HepG2 (cell line): ENCODE data around the gene BCAT1. TPM values are rescaled to one million over a fixed set of nuclear protein-coding genes. Genes with fewer than 3 reads are reported as not detected.

Experiments
- ATAC-seq: fragments of 200-7000 bp; cut with Tn5 transposase; 3 replicates; pipeline ENCODE4 v1.9.1; 2020; ENCODE audit warnings: mild to moderate bottlenecking, moderate library complexity
- BruUV-seq: library from RNA; stranded (reverse); fragments of 400-500 nt; replicated peaks from 2 replicates; lab custom pipeline; 2021; lab: Mats Ljungman, UMichigan
- CTCF ChIA-PET: fragments of 300-600 bp; formaldehyde crosslinking; extraction: SDS; loops from one replicate; lab custom pipeline; 2021; ENCODE audit warnings: low total read pairs, inconsistent platforms, low intra/inter-chr PET ratio; lab: Yijun Ruan, JAX
- POLR2A ChIA-PET: fragments of 350-600 bp; sonication (Branson Sonifier 250); formaldehyde crosslinking; loops from one replicate; lab custom pipeline; 2020; ENCODE audit warnings: antibody characterized with exemption, inconsistent platforms; lab: Yijun Ruan, JAX
- DNase-seq: peaks from one replicate; pipeline ENCODE4 v3.0.0-alpha.2; 2015; ENCODE audit warnings: low spot score
- FAIRE-seq: peaks from 3 replicates; lab custom pipeline; 2011; peaks lifted over from hg19 to GRCh38; lab: Jason Lieb, UNC
- H2AFZ ChIP-seq: one replicate; pipeline ENCODE4 v1.6.1; 2011; ENCODE audit warnings: low read length, inconsistent platforms
- H3K27ac ChIP-seq: fragments of 300-600 bp; 3 replicates; pipeline ENCODE4 v1.8.0; 2011; ENCODE audit warnings: mixed run types, mild to moderate bottlenecking, mixed read lengths, low read length, inconsistent platforms; ENCODE audit not compliant: insufficient read depth; ENCODE audit errors: extremely low read length
- H3K27me3 ChIP-seq, 2 experiments: fragments of 200-600 bp in 1 of 2; 2 replicates in 1 of 2; 3 replicates in 1 of 2; pipeline versions ENCODE4 v1.6.0 to v1.8.0; 2011; ENCODE audit warnings: low read length in 2 of 2, mild to moderate bottlenecking in 2 of 2, moderate library complexity in 2 of 2, inconsistent platforms in 1 of 2; ENCODE audit not compliant: insufficient read depth in 2 of 2, control insufficient read depth in 1 of 2
- H3K36me3 ChIP-seq, 2 experiments: fragments of 200-600 bp in 1 of 2; replicated peaks in 1 of 2; 2 replicates in 1 of 2; 3 replicates in 1 of 2; pipeline versions ENCODE4 v1.5.1 to v1.8.0; 2011; ENCODE audit warnings: low read length in 2 of 2, inconsistent platforms in 1 of 2; ENCODE audit not compliant: insufficient read depth in 2 of 2, control insufficient read depth in 1 of 2
- H3K4me1 ChIP-seq: 2 replicates; pipeline ENCODE4 v1.5.1; 2012; ENCODE audit warnings: low read length, inconsistent platforms; ENCODE audit not compliant: insufficient read depth
- H3K4me2 ChIP-seq: 2 replicates; pipeline ENCODE4 v1.6.0; 2011; ENCODE audit warnings: low read depth, low read length, inconsistent platforms
- H3K4me3 ChIP-seq, 3 experiments: fragments of 200-600 bp in 1 of 3; sonication (generic), shearing (Covaris generic) in 1 of 3; replicated peaks in 1 of 3; 2 replicates each; pipeline ENCODE4 v1.5.1; 2011 to 2016; ENCODE audit warnings: low read length in 3 of 3, inconsistent platforms in 2 of 3, low read depth in 2 of 3, mild to moderate bottlenecking in 2 of 3, control low read depth in 1 of 3, mixed read lengths in 1 of 3; ENCODE audit not compliant: insufficient read depth in 1 of 3
- H3K79me2 ChIP-seq: one replicate; pipeline ENCODE4 v1.6.1; 2011; ENCODE audit warnings: low read length, inconsistent platforms; ENCODE audit not compliant: insufficient read depth
- H3K9ac ChIP-seq: 2 replicates; pipeline ENCODE4 v1.6.0; 2011; ENCODE audit warnings: mild to moderate bottlenecking, low read depth, low read length, inconsistent platforms; ENCODE audit not compliant: insufficient read depth
- H3K9me3 ChIP-seq: 2 replicates; pipeline ENCODE4 v1.5.1; 2012; ENCODE audit warnings: mild to moderate bottlenecking, low read length
- H4K20me1 ChIP-seq: 2 replicates; pipeline ENCODE4 v1.6.0; 2011; ENCODE audit warnings: inconsistent platforms, mild to moderate bottlenecking, low read length, moderate library complexity; ENCODE audit not compliant: insufficient read depth
- ATAD3A ChIP-seq: sonication (generic); formaldehyde crosslinking; IDR thresholded peaks from 2 replicates; pipeline ENCODE4 v1.4.0; 2020; ENCODE audit warnings: missing genetic modification reagents
- ETS1 ChIP-seq: sonication (generic); formaldehyde crosslinking; IDR thresholded peaks from 2 replicates; pipeline ENCODE4 v1.4.0; 2020; ENCODE audit warnings: missing genetic modification reagents
- JUN ChIP-seq: sonication (generic); formaldehyde crosslinking; IDR thresholded peaks from 2 replicates; pipeline ENCODE4 v1.4.0; 2020; ENCODE audit warnings: mild to moderate bottlenecking, missing genetic modification reagents
- RCOR2 ChIP-seq: IDR thresholded peaks from 2 replicates; pipeline ENCODE4 v1.6.1; 2016; ENCODE audit warnings: missing biosample characterization, missing genetic modification reagents
- TAF1 ChIP-seq: sonication (generic); formaldehyde crosslinking; IDR thresholded peaks from 2 replicates; pipeline ENCODE4 v1.4.0; 2020; ENCODE audit warnings: missing genetic modification reagents
- ZBTB3 ChIP-seq: sonication (generic); formaldehyde crosslinking; IDR thresholded peaks from 2 replicates; pipeline ENCODE4 v1.4.0; 2020; ENCODE audit warnings: low read depth, mild to moderate bottlenecking, moderate library complexity, missing genetic modification reagents, borderline replicate concordance
- ZFP82 ChIP-seq: sonication (generic); formaldehyde crosslinking; IDR thresholded peaks from 2 replicates; pipeline ENCODE4 v1.5.1; 2020; ENCODE audit warnings: mild to moderate bottlenecking, missing genetic modification reagents, borderline replicate concordance
- ZNF12 ChIP-seq: sonication (generic); formaldehyde crosslinking; IDR thresholded peaks from 2 replicates; pipeline ENCODE4 v1.5.0; 2020; ENCODE audit warnings: missing genetic modification reagents
- ZNF160 ChIP-seq: sonication (generic); formaldehyde crosslinking; IDR thresholded peaks from 2 replicates; pipeline ENCODE4 v1.8.0; 2022; ENCODE audit warnings: mild to moderate bottlenecking, inconsistent platforms, missing genetic modification reagents
- ZNF225 ChIP-seq: sonication (generic); formaldehyde crosslinking; IDR thresholded peaks from 2 replicates; pipeline ENCODE4 v1.4.0; 2020; ENCODE audit warnings: mild to moderate bottlenecking, missing genetic modification reagents
- ZNF451 ChIP-seq: sonication (generic); formaldehyde crosslinking; IDR thresholded peaks from 2 replicates; pipeline ENCODE4 v1.5.0; 2020; ENCODE audit warnings: mild to moderate bottlenecking, missing genetic modification reagents
- ZNF496 ChIP-seq: sonication (generic); formaldehyde crosslinking; IDR thresholded peaks from 2 replicates; pipeline ENCODE4 v1.8.1; 2023; ENCODE audit warnings: mild to moderate bottlenecking, moderate library complexity, missing genetic modification reagents; ENCODE audit not compliant: insufficient replicate concordance
- ZNF607 ChIP-seq: sonication (generic); formaldehyde crosslinking; IDR thresholded peaks from 2 replicates; pipeline ENCODE4 v1.5.1; 2020; ENCODE audit warnings: missing genetic modification reagents, mild to moderate bottlenecking, borderline replicate concordance
- ZNF776 ChIP-seq: sonication (generic); formaldehyde crosslinking; IDR thresholded peaks from 2 replicates; pipeline ENCODE4 v1.4.0; 2020; ENCODE audit warnings: mild to moderate bottlenecking, missing genetic modification reagents
- WGBS: methylation state at CpG from one replicate; pipeline ENCODE4 v1.1.6; 2017; ENCODE audit warnings: low lambda C conversion rate; 5-methylcytosine and 5-hydroxymethylcytosine counted together
- in situ Hi-C: cut with HindIII; loops from 2 replicates; pipeline ENCODE4 v1.10.0; 2017; ENCODE audit warnings: low pct_unique_long_range_greater_than_20kb; ENCODE audit not compliant: extremely low pct_ligation_motif_present
- intact Hi-C: fragments of 100-400 bp; cut with micrococcal nuclease; formaldehyde crosslinking; loops from one replicate; pipeline ENCODE4 v1.10.0; 2022; ENCODE audit not compliant: unreplicated experiment
- polyA plus RNA-seq, 8 experiments: library from polyadenylated mRNA; depleted of rRNA in 3 of 8; stranded (reverse) in 7 of 8; unstranded in 1 of 8; fragments of >200 nt; fragmentation: Illumina TruSeq in 4 of 8; extraction: Trizol in 4 of 8; gene quantifications; 2 replicates each; pipeline versions ENCODE4 v1.2.1 to v1.2.3, GENCODE V29; 2011 to 2016; ENCODE audit warnings: low read depth in 4 of 8, missing spikeins in 1 of 8, mixed read lengths in 1 of 8; ENCODE audit not compliant: insufficient read depth in 1 of 8
- total RNA-seq, 5 experiments: library from RNA; depleted of rRNA; stranded (reverse); fragments of >200 nt; fragmentation: Illumina TruSeq; extraction: Trizol; gene quantifications; 2 replicates each; pipeline ENCODE4 v1.2.3, GENCODE V29; 2016; ENCODE audit warnings: low read depth in 1 of 5

The BCAT1 gene
- total and polyA plus RNA-seq, 2 of the 13 experiments (the other 11 are each of a cell fraction or from before 2014, with no cell fraction given) = 8.0 to 75.5 TPM

DNA sequence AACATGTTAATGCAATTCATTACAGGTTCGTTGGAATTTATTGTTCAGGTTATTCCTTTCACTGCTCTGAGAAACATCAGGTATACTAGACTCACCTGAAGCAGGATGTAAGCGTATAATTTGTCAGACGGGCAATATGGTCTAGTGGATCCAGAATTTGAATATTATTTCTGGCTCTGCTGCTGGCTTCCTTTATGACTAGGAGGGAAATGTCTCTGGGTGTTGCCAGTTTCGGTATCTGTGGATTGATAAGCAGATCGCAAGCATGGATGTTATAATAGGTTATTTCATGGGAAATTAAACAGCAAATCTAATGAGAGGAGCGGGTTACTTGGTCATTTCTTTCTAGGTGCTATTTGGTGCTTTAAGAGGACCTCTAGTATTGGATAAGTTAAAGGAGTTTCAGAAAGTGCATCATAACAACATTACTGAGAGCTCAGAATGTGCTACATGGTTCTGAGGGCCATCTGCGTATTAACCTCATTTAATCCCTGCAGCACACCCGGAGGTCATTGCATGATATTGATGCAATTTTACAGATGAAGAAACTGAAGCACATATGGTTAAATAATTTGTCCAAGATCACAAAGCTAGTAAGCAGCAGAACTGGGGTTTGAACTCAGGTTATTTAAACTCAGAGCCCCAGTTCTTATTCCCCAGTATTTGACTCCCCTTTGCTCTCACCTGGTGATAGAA lies 47.3 kb upstream of the BCAT1 start:
- no peak overlapping the region for H3K27ac ChIP-seq
- WGBS = 16% methylated on average over 8 of the region's 8 CpGs
- TF ChIP-seq ZNF451 (CRISPR knock-in tag) (no peak), TAF1 (CRISPR knock-in tag) (no peak), ZFP82 (no peak), JUN (CRISPR knock-in tag) (no peak), ZNF12 (CRISPR knock-in tag) (no peak), ZNF160 (no peak), ZNF776 (CRISPR knock-in tag) (no peak), ZNF607 (no peak), ZBTB3 (no peak), RCOR2 (no peak), ETS1 (CRISPR knock-in tag) (no peak), ZNF225 (no peak), ATAD3A (CRISPR knock-in tag) (no peak), ZNF496 (CRISPR knock-in tag) (no peak)
- no peaks in the 10 kb centered on the region; a peak in 1 of 5 replicates for H3K27me3 ChIP-seq
- DNase-seq (no peak), FAIRE-seq (no peak), ATAC-seq (no peak)
- POLR2A ChIA-PET = no interaction called here
- no peaks in the 10 kb centered on the region for H4K20me1 ChIP-seq
- H3K9ac ChIP-seq = no peak overlapping the region
- CTCF ChIA-PET = no interaction called here
- intact Hi-C loops = no loop called here
- in situ Hi-C loops = no loop called here
- H3K4me1 ChIP-seq = no peaks in the 10 kb centered on the region
- no peaks in the 10 kb centered on the region for H3K9me3 ChIP-seq
- no peaks in the 10 kb centered on the region for H3K36me3 ChIP-seq
- no peaks in the 10 kb centered on the region for H3K79me2 ChIP-seq
- no TSS peak for BruUV-seq
- no peak overlapping the region for H3K4me3 ChIP-seq
- H2AFZ ChIP-seq = no peak overlapping the region
- H3K4me2 ChIP-seq = no peak overlapping the region
